Endothelial cell of umbilical vein (primary cell): ENCODE results near the gene ATXN2L. TPM values are rescaled to one million over a fixed set of nuclear protein-coding genes. Genes with fewer than 3 reads are reported as not detected.

ENCODE experiments used
- BruUV-seq: library from RNA; stranded (reverse); fragments of 400-500 nt; replicated peaks from 2 replicates; lab custom pipeline; 2021; lab: Mats Ljungman, UMichigan
- CTCF ChIA-PET: fragments of 300-600, 350-600 bp; sonication (Branson Sonifier 250); formaldehyde crosslinking; loops from one replicate; lab custom pipeline; 2021; ENCODE audit warnings: antibody characterized with exemption, inconsistent platforms; lab: Charles Lee
- POLR2A ChIA-PET: fragments of 300-600, 350-600 bp; sonication (Branson Sonifier 250); formaldehyde crosslinking; loops from one replicate; lab custom pipeline; 2021; ENCODE audit warnings: antibody characterized with exemption, inconsistent platforms; lab: Charles Lee
- DNase-seq: peaks from one replicate; pipeline ENCODE4 v3.0.0-alpha.2; 2011; ENCODE audit warnings: low read depth, low spot score
- FAIRE-seq: peaks from 2 replicates; lab custom pipeline; 2011; peaks lifted over from hg19 to GRCh38; lab: Jason Lieb, UNC
- H2AFZ ChIP-seq: 2 replicates; pipeline ENCODE4 v1.6.0; 2012; ENCODE audit warnings: low read depth, low read length, control low read depth, inconsistent platforms
- H3K27ac ChIP-seq: 2 replicates; pipeline ENCODE4 v1.5.1; 2011; ENCODE audit warnings: low read depth, mild to moderate bottlenecking, control low read depth, low read length, moderate library complexity; ENCODE audit not compliant: insufficient read depth
- H3K27me3 ChIP-seq, 2 experiments: 2 replicates each; pipeline versions ENCODE4 v1.6.0 to v1.6.1; 2011; ENCODE audit warnings: low read length in 2 of 2, mixed read lengths in 1 of 2; ENCODE audit not compliant: control insufficient read depth in 2 of 2, insufficient read depth in 2 of 2
- H3K36me3 ChIP-seq, 2 experiments: 2 replicates in 1 of 2; 3 replicates in 1 of 2; pipeline ENCODE4 v1.5.1; 2011; ENCODE audit warnings: low read length in 2 of 2, mild to moderate bottlenecking in 1 of 2, moderate library complexity in 1 of 2; ENCODE audit not compliant: control insufficient read depth in 2 of 2, insufficient read depth in 2 of 2; ENCODE audit errors: extremely low read depth in 1 of 2
- H3K4me1 ChIP-seq: 3 replicates; pipeline ENCODE4 v1.5.1; 2011; ENCODE audit warnings: mild to moderate bottlenecking, low read length; ENCODE audit not compliant: control insufficient read depth, insufficient read depth; ENCODE audit errors: extremely low read depth
- H3K4me2 ChIP-seq: 2 replicates; pipeline ENCODE4 v1.6.1; 2011; ENCODE audit warnings: low read length, control low read depth, mixed read lengths; ENCODE audit not compliant: insufficient read depth
- H3K4me3 ChIP-seq, 3 experiments: fragments of 200-600 bp in 1 of 3; sonication (generic), shearing (Covaris generic) in 1 of 3; replicated peaks in 1 of 3; 2 replicates each; pipeline ENCODE4 v1.5.1; 2011 to 2016; ENCODE audit warnings: control low read depth in 3 of 3, low read length in 3 of 3, mild to moderate bottlenecking in 2 of 3, inconsistent platforms in 1 of 3, low read depth in 1 of 3, moderate library complexity in 1 of 3; ENCODE audit not compliant: insufficient read depth in 1 of 3
- H3K79me2 ChIP-seq: 2 replicates; pipeline ENCODE4 v1.6.0; 2012; ENCODE audit warnings: low read length, inconsistent platforms; ENCODE audit not compliant: control insufficient read depth, insufficient read depth
- H3K9ac ChIP-seq: replicated peaks from 2 replicates; pipeline ENCODE3; 2011; ENCODE audit warnings: low read length, control low read depth; ENCODE audit not compliant: insufficient read depth; ENCODE audit errors: extremely low read depth
- H3K9me1 ChIP-seq: replicated peaks from 3 replicates; pipeline ENCODE4 v1.6.0; 2011; ENCODE audit warnings: mild to moderate bottlenecking, low read length; ENCODE audit not compliant: control insufficient read depth, insufficient read depth; ENCODE audit errors: extremely low read depth
- H3K9me3 ChIP-seq: replicated peaks from 2 replicates; pipeline ENCODE4 v1.5.1; 2012; ENCODE audit warnings: low read length, inconsistent platforms; ENCODE audit not compliant: control insufficient read depth, insufficient read depth
- H4K20me1 ChIP-seq: replicated peaks from 2 replicates; pipeline ENCODE3; 2011; ENCODE audit warnings: mild to moderate bottlenecking, low read length; ENCODE audit not compliant: control insufficient read depth, insufficient read depth; ENCODE audit errors: extremely low read depth
- EZH2 ChIP-seq: IDR thresholded peaks from 2 replicates; pipeline ENCODE4 v1.6.1; 2012; ENCODE audit warnings: borderline replicate concordance, low read depth, mild to moderate bottlenecking, moderate library complexity, low read length, inconsistent platforms; ENCODE audit not compliant: severe bottlenecking
- FOS ChIP-seq: IDR thresholded peaks from 2 replicates; pipeline ENCODE4 v1.6.1; 2011; ENCODE audit warnings: mild to moderate bottlenecking, low read length, moderate library complexity, borderline replicate concordance; ENCODE audit not compliant: insufficient read depth
- GATA2 ChIP-seq: IDR thresholded peaks from 2 replicates; pipeline ENCODE4 v1.7.0; 2011; ENCODE audit warnings: low read depth, mild to moderate bottlenecking, moderate library complexity, mixed read lengths, low read length; ENCODE audit not compliant: insufficient read length, insufficient read depth
- JUN ChIP-seq: IDR thresholded peaks from 2 replicates; pipeline ENCODE4 v1.6.1; 2011; ENCODE audit warnings: borderline replicate concordance, low read depth; ENCODE audit not compliant: insufficient read length, insufficient read depth
- MAX ChIP-seq: IDR thresholded peaks from 2 replicates; pipeline ENCODE4 v1.6.1; 2011; ENCODE audit not compliant: insufficient read depth, insufficient read length
- MYC ChIP-seq: IDR thresholded peaks from one replicate; pipeline ENCODE4 v1.6.1; 2011; ENCODE audit warnings: mild to moderate bottlenecking, low read depth, low read length
- POLR2A ChIP-seq: IDR thresholded peaks from 2 replicates; pipeline ENCODE4 v1.6.1; 2012; ENCODE audit warnings: low read depth, mild to moderate bottlenecking, control low read depth, low read length
- POLR2AphosphoS5 ChIP-seq: IDR thresholded peaks from 2 replicates; pipeline ENCODE4 v1.6.1; 2012; ENCODE audit warnings: low read depth, mild to moderate bottlenecking, control low read depth, low read length, moderate library complexity; ENCODE audit not compliant: insufficient read depth
- dilution Hi-C: fragments of 300-500 bp; cut with MboI; formaldehyde crosslinking; loops from one replicate; pipeline ENCODE4 v1.15.0; 2019; ENCODE audit warnings: low sequenced_read_pairs; ENCODE audit not compliant: extremely low pct_ligation_motif_present
- intact Hi-C: fragments of 100-400 bp; cut with micrococcal nuclease; formaldehyde crosslinking; loops from one replicate; pipeline ENCODE4 v1.10.0; 2022
- polyA plus RNA-seq, 4 experiments: library from polyadenylated mRNA; depleted of rRNA in 3 of 4; stranded (reverse) in 3 of 4; unstranded in 1 of 4; fragments of >200 nt; gene quantifications; 2 replicates each; pipeline versions ENCODE4 v1.2.1 to v1.2.3, GENCODE V29; 2011 to 2012; ENCODE audit warnings: missing spikeins in 1 of 4
- total RNA-seq: library from RNA; stranded (reverse); gene quantifications from 2 replicates; pipeline ENCODE4 v1.2.3, GENCODE V29; 2021
- TF ChIP-seq, protein P1 (sequence below), 2 donors: IDR thresholded peaks; 1 replicate in 1 of 2; 2 replicates in 1 of 2; pipeline ENCODE4 v1.5.1; 2011; ENCODE audit warnings: low read length in 2 of 2, mild to moderate bottlenecking in 2 of 2, moderate library complexity in 2 of 2, control low read depth in 1 of 2, inconsistent platforms in 1 of 2, low read depth in 1 of 2; ENCODE audit not compliant: insufficient read depth in 1 of 2; ENCODE audit errors: extremely low read depth in 1 of 2

ATXN2L gene
- total and polyA plus RNA-seq, 2 donors (not counting 3 experiments of a cell fraction or from before 2014, with no cell fraction given): 59.0 to 208 TPM

- no peaks in the 10 kb centered on the region for H4K20me1 ChIP-seq
- TF ChIP-seq POLR2AphosphoS5: no peak
- no peak for TF ChIP-seq MYC
- no peak for TF ChIP-seq FOS
- no peaks in the 10 kb centered on the region for H3K79me2 ChIP-seq
- no peaks in the 10 kb centered on the region for H3K9me1 ChIP-seq
- H3K4me1 ChIP-seq: peaks cover 12% of the 10 kb centered on the region
- CTCF ChIA-PET: no interaction called here
- dilution Hi-C loops: no loop called here
- H3K4me3 ChIP-seq: no peak overlapping the region
- no peak overlapping the region for H3K27ac ChIP-seq
- H3K36me3 ChIP-seq: peaks cover 5 to 13% of the 10 kb centered on the region in 2 experiments
- no peaks in the 10 kb centered on the region for H3K27me3 ChIP-seq
- no TSS peak for BruUV-seq
- intact Hi-C loops: no loop called here
- H3K9ac ChIP-seq: no peak overlapping the region
- no peaks in the 10 kb centered on the region for H3K9me3 ChIP-seq
- no peak overlapping the region for H3K4me2 ChIP-seq
- H2AFZ ChIP-seq: no peak overlapping the region
- POLR2A ChIA-PET: no interaction called here
- FAIRE-seq (no peak), DNase-seq (no peak)
Measured at GRCh38 chr16:28876973-28877654, 54.3 kb downstream of the ATXN2L start.

DNA sequence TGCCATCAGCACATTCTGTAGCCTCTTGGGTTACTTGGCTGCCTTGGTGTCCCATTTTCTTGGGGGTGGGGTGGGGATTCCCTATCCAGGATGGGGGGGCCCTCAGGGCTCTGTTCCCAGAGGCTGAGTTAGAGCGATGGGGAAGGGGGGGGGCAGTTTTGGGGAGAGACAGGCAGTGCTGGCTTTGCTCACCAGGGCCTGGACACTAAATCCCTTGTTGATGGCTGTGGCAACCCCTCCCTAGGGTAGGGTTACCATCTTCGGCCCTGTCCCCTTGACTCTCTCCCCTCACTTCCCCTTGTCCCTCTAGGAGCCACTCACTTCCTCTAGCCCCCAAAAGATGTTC, 54.8 kb downstream of the ATXN2L start:
- BruUV-seq: no TSS peak
- no peak overlapping the region for H2AFZ ChIP-seq

More for the DNA sequence above, 54.8 kb downstream of the ATXN2L start:
- CTCF ChIA-PET: no interaction called here
- Histone ChIP-seq H3K79me2 (no peaks in the 10 kb centered on the region), H4K20me1 (no peaks in the 10 kb centered on the region), H3K4me3 (no peak overlapping the region), H3K27me3 (no peaks in the 10 kb centered on the region), H3K9me1 (no peaks in the 10 kb centered on the region), H3K9ac (no peak overlapping the region), H3K4me1 (peaks cover 12% of the 10 kb centered on the region), H3K9me3 (no peaks in the 10 kb centered on the region), H3K27ac (no peak overlapping the region), H3K4me2 (no peak overlapping the region), H3K36me3 (peaks cover 2 to 8% of the 10 kb centered on the region in 2 experiments)
- intact Hi-C loops: no loop called here
- TF ChIP-seq MYC (no peak), MAX (no peak), FOS (no peak), EZH2 (no peak), JUN (no peak), POLR2AphosphoS5 (no peak), POLR2A (no peak), GATA2 (no peak)
- TF ChIP-seq, protein P1, sequence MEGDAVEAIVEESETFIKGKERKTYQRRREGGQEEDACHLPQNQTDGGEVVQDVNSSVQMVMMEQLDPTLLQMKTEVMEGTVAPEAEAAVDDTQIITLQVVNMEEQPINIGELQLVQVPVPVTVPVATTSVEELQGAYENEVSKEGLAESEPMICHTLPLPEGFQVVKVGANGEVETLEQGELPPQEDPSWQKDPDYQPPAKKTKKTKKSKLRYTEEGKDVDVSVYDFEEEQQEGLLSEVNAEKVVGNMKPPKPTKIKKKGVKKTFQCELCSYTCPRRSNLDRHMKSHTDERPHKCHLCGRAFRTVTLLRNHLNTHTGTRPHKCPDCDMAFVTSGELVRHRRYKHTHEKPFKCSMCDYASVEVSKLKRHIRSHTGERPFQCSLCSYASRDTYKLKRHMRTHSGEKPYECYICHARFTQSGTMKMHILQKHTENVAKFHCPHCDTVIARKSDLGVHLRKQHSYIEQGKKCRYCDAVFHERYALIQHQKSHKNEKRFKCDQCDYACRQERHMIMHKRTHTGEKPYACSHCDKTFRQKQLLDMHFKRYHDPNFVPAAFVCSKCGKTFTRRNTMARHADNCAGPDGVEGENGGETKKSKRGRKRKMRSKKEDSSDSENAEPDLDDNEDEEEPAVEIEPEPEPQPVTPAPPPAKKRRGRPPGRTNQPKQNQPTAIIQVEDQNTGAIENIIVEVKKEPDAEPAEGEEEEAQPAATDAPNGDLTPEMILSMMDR (IDR thresholded peaks at IDR 0.05; ENCODE audit: extremely low read depth in 1 of 2, insufficient read depth in 1 of 2, low read depth in 1 of 2, low read length in 2 of 2): no peak
- POLR2A ChIA-PET: no interaction called here
- DNase-seq (no peak), FAIRE-seq (no peak)
- dilution Hi-C loops: no loop called here
